Muscle of back (tissue), 13 donors: ENCODE data around the gene LMLN. TPM values are rescaled to one million over a fixed set of nuclear protein-coding genes. Genes with fewer than 3 reads are reported as not detected.
"Not testable (repeated sequence)": the region's sequence is repeated elsewhere in the genome, so short reads cannot be mapped to it uniquely, and the experiment has no call there.

ENCODE experiments used
- DNase-seq, 3 donors: peaks; one replicate each; pipeline versions ENCODE4 v3.0.0 to v3.0.0-alpha.2; 2013
- long read RNA-seq, 9 donors: transcript quantifications; one replicate each; lab custom pipeline, GENCODE V29; 2026
- polyA plus RNA-seq, 10 donors: library from polyadenylated mRNA; unstranded; fragments of 120-200 nt; gene quantifications; one replicate each; pipeline ENCODE4 v1.2.1, GENCODE V29; 2013; ENCODE audit not compliant: insufficient read length in 10 of 10

The LMLN gene, protein sequence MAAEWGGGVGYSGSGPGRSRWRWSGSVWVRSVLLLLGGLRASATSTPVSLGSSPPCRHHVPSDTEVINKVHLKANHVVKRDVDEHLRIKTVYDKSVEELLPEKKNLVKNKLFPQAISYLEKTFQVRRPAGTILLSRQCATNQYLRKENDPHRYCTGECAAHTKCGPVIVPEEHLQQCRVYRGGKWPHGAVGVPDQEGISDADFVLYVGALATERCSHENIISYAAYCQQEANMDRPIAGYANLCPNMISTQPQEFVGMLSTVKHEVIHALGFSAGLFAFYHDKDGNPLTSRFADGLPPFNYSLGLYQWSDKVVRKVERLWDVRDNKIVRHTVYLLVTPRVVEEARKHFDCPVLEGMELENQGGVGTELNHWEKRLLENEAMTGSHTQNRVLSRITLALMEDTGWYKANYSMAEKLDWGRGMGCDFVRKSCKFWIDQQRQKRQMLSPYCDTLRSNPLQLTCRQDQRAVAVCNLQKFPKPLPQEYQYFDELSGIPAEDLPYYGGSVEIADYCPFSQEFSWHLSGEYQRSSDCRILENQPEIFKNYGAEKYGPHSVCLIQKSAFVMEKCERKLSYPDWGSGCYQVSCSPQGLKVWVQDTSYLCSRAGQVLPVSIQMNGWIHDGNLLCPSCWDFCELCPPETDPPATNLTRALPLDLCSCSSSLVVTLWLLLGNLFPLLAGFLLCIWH
- 1 to 10 TPM; 2.6 to 5.4 (median 3.4) TPM for polyA plus RNA-seq
- long read RNA-seq, donor 1: 0 reads
- long read RNA-seq, donor 2: 0 reads
- long read RNA-seq, donor 3: 0 reads
- long read RNA-seq, donor 4: 0 reads
- long read RNA-seq, donor 5: 0 reads
- long read RNA-seq, donor 6: 0 reads
- long read RNA-seq, donor 7: 0 reads
- long read RNA-seq, donor 8, full-length matches to known transcripts: 1 of 1 reads
- long read RNA-seq, donor 8, partial matches to known transcripts: 0 of 1 reads
- long read RNA-seq, donor 8, other reads (novel, unspliced or antisense): 0 of 1 reads
- long read RNA-seq, donor 9: 0 reads

- DNase-seq: peak; percentile 94 to 99 (median 96)
Measured at GRCh38 chr3:197959891-197960693, at the start of gene LMLN. LMLN (plus strand) TSS chr3:197960217; CDS start chr3:197960246, 29 bp downstream.

DNA sequence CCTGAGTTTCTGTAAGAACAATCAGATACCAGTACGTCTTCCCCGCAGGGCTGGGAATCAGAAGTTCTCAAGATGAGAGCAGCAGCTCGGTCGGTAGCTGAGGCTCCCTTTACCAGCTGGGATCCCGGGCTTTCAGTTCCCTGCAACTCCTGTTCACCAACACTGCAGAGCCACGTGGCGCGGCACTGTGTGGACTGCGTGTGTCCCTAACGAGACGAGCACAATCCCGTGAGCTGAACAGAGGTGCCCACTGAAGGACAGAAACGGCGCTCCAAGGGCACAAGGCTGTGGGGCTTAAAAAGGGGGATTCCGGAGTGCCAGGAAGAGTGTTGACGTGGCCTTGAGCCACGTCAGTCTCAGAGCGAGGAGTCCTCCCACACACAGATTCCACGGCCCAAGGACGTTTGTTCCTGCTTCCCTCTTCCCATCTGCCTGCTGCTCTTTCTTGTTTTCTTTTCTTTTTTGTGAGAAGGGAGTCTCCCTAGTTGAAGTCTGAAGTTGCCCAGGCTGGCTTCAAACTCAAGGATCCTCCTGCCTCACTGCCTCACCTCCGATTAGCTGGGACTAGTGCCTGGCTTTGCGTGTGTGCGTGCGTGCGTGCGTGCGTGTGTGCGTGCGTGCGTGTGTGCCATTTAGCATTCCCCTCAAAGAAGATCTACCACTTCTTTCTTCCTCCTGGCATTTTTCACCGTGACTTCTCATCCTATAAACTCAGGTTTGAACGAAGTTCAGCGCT, 47.1 kb upstream of the LMLN start:
- DNase-seq: no peak

DNA sequence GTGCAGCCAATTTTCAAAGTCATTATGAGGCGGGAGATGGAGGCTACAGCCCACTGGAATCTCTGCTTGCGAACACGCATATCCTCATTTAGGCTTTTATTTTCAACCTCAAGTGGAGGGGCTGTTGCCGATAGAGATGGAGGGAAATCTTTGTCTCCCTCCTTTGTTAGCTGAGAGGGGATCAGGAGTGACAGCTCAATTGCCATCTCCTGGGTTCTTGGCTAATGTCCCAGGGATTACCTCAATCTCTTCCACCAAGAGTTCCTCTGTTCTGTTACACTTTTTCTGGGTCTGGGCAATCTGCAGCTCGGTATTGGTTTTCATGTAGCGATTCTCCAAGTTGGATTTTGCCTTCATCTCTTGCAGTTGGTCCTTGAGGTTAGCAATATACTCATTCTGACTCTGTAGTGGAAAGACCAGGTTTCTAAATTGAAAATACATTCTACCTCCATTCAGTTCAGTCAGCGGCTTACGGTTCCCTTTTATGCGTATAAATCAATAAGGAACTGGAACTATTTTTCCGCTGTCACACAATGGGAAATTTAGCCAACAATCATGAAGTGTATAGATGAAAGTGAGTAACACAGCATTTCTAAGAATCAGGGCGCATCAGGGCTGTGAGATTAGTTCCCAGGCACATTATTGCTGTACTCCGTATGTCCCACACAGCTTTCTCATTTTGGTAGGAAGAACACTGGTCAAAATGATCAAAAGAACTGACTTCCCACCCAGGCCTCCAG, 46.2 kb upstream of the LMLN start:
- no peak for DNase-seq

DNA sequence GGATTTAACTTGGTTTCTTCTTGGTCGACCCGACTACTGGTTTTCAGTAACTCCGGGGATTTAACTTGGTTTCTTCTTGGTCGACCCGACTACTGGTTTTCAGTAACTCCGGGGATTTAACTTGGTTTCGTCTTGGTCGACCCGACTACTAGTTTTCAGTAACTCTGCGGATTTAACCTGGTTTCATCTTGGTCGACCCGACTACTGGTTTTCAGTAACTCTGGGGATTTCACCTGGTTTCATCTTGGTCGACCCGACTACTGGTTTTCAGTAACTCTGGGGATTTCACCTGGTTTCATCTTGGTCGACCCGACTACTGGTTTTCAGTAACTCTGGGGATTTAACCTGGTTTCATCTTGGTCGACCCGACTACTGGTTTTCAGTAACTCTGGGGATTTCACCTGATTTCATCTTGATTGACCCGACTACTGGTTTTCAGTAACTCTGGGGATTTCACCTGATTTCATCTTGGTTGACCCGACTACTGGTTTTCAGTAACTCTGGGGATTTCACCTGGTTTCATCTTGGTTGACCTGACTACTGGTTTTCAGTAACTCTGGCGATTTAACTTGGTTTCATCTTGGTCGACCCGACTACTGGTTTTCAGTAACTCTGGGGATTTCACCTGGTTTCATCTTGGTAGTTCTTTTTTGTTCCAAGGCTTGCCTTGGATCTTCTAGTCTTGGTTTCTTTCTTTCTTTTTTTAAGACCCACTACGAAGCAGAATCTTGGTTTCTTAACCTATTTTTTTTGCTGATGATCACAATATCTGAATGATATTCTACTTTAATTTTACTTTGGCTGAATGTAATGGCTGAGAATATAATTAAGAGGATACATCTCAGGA, 38.4 kb upstream of the LMLN start:
- not testable (repeated sequence) for DNase-seq

DNA sequence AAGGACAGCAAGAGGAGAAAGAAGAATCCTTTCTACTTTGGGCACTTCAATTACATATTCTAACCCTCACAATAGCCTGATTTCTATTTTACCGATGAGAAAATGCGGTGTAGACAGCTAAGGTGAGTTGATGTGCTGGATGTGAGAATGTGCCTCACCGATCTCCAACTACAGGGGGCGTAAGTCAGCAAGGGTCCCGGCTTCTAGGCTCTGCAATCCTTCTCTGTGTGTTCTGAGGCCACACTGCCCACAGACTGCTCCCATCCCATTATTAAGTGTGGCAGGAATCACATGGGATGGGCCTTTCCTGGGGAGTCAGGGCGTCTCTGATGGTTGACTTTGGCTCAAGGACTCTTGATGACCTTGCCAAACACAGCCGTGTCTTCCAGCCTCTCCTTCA, 33.6 kb upstream of the LMLN start:
- DNase-seq: no peak

- DNase-seq: not testable (repeated sequence)
Measured at GRCh38 chr3:197927578-197927977, 32.4 kb upstream of the LMLN start.

DNA sequence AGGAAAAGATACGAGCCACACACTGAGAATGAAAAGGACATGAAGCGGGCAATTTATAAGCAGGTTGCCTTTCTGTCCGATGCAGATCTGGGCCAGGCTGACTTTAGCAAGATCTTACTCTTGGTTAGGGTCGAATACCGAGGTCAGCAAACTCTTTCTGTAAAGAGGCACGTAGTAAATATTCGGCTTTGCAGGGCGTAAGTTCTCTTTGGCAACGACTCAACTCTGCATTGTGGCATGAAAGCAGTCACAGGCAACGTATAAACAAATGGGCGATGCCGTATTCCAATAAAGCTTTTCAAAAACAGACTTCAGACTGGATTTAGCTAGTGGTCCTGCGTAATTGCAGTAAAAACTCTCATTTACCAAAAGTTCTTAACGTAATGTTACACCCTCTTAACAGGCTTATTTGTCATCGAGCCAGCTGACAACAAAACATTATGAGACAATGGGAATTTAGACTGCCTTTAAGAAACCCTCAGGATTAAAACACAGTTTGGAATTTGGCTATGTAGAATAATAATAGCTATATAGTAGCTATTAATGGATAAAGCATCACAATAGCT, 23.1 kb upstream of the LMLN start:
- no peak for DNase-seq

DNA sequence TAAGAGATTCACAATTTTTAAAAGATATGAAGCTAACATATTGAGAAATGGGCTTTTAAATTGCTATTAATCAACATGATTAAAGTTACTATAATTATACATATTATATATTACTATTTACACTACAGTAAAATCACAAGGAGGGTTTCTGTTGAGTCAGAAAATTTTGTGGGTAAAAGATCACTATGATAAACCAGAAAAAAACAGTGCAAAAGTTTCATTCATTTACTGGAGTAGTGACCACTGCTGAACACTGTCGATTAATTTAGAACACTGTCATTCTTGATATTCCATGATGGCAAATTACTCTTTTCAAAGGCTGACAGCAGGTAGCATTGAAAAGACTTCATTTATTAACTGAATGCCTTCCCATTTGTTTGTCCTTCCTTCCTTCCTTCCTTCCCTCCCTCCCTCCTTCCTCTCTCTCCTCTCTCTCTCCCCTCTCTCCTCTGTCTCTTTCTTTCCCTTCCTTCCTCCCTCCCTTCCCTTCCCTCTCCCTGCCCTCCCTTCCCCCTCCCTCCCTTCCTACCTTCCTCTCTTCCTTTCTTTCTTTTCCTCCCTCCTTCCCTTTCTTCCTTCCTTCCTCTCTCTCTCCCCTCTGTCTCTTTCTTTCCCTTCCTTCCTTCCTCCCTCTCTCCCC, 19.2 kb upstream of the LMLN start:
- no peak for DNase-seq

DNA sequence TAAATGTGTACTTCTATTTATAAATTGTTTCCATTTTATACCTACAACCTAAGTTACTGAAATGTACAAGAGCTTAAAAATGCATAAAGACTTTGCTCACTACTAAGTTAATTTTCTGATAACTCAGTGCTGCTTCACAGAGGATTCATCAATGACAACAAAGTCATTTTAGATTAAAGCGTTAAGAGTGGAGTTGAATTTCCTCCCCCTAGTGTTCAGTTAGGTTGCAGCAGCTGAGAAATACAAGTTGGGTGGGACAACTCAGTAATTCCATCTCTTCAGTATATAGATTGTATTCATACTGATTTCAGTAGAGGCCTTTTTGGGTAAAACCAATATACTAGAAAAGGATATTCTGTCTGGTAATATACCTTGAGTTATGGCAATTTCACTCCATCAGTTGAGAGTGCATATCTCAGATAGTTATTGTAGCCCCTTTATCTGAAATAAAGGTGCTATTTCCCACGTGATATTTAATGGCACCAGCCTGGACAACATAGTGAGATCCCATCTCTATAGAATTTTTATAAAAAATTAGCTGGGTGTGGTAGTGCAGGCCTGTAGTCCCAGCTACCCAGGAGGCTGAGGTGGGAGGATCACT, 17.0 kb upstream of the LMLN start:
- peak in 2 of 3 donors; percentile 25 to 51 for DNase-seq

DNA sequence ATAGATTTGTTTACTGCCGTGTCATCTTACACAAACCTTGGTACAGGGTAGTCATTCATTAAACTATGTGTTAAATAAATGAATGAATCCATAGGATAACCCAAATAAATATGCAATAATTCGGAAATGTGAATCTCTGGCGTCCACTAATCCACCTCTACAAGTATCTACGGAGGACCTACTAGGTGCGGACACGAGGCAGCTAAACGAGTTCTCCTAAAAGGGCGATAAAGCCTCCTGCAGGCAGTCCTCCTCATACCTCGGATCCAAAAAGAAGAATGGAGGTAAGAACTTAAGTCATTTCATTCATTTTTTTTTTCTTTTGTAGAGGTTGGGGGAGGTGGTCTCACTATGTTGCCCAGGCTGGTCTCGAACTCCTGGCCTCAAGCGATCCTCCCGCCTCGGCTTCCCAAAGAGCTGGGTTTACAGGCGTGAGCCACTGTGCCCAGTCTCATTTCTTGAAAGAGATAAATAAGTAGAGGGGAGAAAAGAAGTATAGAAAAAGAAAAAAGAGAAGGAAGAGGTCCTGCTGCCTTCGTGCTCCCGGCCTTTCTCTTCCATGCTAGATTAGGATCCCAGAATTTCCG, 10.7 kb upstream of the LMLN start:
- DNase-seq: no peak

GRCh38 chr3:197949778-197950676, 10.0 kb upstream of the LMLN start, which contains the start of gene RPL35A:
RPL35A (plus strand) TSS chr3:197950190; CDS start chr3:197950968, 778 bp downstream.
- peak; percentile 96 to 98 (median 97) for DNase-seq

- no peak for DNase-seq
Measured at GRCh38 chr3:197950677-197951061, 9.3 kb upstream of the LMLN start.

DNA sequence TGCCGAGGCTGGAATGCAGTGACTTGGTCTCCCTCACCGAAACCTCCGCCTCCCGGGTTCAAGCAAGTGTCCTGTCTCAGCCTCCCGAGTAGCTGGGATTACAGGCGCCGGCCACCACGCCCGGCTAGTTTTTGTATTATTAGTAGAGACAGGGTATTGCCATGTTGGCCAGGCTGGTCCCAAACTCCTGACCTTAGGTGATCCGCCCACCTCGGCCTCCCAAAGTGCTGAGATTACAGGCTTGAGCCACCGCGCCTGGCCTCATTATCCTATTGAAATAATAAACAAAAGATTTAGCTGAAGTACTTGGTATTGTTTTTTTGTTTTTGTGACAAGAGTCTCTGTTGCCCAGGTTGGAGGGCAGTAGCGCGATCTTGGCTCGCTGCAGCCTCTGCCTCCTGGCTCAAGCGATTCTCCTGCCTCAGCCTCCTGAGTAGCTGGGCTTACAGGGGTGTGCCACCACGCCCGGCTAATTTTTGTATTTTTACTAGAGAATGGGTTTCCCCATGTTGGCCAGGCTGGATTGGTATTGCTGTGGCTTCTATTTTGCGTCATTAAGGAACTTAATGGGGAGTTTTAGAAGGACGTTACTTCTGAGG, 8.5 kb upstream of the LMLN start:
- DNase-seq: no peak

GRCh38 chr3:197952440-197952839, 7.6 kb upstream of the LMLN start:
- DNase-seq: no peak

DNA sequence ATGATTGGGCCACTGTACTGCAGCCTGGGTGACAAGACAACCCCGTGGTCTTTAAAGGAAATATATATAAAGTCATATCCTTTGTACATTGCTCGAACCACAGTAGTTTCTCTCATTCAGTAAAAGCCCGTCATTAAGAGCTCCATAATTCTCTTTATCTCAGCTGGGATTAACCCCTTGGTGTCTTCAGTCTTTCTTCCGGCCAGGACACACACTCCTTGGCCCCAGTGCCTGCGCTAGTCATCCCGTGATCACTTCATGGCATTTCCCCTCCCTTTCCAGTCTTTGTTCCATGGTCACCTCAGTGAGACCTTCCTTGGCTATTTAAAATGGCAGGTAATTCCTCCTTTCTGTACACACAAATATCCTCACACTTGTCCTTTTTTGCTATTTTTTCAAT, 6.7 kb upstream of the LMLN start:
- no peak for DNase-seq

DNA sequence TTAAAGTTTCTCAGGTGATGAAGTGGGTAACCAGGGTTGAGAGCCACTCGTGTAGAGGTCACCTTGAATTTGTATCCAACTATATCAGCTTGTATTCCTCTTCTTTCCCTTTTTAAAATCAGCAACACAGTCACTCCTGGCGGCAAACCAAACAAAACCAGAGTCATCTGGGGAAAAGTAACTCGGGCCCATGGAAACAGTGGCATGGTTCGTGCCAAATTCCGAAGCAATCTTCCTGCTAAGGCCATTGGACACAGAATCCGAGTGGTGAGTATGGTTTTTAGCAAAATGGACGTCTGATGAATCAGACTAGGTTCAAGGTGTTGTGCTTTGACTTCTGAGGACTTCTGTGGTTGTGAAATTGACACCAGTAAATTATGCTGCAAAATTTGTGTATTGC, 6.1 kb upstream of the LMLN start:
- DNase-seq: no peak
